Ramos (cell line): ENCODE measurements around the gene CCNG2.
"Not testable (repeated sequence)": the region's sequence is repeated elsewhere in the genome, so short reads cannot be mapped to it uniquely, and the experiment has no call there.

Experiments used
- in situ Hi-C: fragments of 300-500 bp; cut with MboI; formaldehyde crosslinking; loops from one replicate; pipeline ENCODE4 v1.14.3; 2022; ENCODE audit warnings: low sequenced_read_pairs; ENCODE audit not compliant: unreplicated experiment

The CCNG2 gene, protein sequence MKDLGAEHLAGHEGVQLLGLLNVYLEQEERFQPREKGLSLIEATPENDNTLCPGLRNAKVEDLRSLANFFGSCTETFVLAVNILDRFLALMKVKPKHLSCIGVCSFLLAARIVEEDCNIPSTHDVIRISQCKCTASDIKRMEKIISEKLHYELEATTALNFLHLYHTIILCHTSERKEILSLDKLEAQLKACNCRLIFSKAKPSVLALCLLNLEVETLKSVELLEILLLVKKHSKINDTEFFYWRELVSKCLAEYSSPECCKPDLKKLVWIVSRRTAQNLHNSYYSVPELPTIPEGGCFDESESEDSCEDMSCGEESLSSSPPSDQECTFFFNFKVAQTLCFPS

DNA sequence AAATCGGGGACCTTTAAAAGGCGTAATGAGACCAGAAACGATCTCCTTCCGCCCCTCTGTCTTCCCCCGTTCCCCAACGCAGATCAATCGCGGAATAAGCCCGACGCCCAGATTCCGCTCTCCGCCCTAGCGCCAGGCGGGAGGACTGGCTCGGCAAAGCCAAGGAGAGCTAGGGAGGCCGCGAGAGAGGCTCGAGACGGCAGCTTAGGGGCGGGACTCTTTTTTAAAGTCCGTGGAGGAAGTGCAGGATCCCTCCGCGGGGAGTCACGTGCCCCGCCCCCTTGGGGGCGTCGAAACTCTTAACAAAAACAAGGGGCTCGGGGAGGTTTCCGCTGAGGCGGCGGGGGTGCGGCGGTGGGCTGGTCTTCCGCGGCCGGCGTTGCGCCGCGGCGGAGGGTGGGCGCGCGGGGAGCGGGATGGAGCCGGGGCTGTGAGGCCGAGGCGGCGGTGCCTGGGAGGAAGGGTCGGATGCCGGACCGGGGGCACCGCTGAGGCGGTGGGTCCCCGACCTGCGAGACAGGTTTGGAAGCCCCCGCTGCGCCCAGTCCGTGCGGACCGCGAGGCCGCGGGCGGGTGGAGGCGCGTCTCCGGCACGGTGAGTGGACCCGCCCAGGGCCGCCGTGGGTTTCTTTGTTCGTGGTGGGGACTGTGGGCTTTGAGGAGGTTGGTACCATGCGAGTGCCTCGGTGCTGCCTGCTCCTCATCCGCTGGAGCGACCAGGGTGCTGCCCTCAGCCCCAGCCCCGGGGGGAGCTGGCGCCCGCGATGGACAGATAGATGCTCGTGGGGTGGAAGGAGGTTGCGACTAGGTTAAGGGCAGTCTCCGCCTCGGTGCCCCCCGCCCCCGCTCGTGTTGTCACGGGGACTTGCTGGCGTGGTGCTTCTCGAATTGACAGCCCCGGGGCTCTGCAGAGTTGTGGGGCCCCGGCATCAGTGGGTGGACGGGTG lies at the start of gene CCNG2:
TSS of gene CCNG2 (plus strand) at position 296 of the 947 bp plus-strand sequence. CDS start 1,326 bp downstream, outside the sequence.
- in situ Hi-C loops, result no loop called here

DNA sequence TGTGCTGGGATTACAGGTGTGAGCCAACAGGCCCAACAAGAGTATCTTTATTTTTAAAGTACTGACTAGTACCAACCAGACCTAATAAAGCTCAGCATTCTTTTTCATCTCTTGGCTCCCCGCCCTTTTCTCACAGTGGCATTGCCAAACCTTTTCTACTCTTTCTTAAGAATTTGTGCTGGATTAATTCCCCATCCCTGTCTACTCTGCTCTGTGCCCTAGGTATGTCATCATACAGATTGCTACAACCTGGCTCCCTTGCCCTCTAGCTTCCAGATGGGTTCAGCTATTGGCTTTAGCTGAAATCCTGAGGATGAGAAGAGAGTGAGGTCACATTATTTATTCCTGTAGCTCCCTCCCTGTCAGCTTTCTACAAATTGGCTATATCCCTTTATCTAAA lies 46.3 kb upstream of the CCNG2 start:
- in situ Hi-C loops, result no loop called here

DNA sequence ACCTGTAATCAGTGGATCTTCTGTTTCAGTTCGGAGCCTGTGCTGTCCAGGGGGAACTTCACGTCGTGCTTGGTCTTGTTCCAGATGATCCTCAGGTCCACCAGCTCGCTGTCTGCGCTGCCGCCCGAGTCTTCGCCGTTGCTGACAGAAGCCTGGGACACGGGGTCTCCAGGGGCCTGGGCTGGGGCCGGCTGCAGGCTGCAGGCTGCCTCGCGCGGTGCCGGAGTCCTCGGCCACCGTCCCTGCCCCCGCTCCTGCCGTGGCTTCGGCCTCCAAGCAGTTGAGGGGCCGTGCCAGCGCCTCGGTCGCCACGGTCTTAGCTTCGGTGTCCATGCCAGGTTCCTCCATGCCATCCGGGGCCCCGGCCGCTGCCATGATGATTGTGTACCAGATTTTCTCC lies 43.9 kb upstream of the CCNG2 start:
- in situ Hi-C loops, result no loop called here

DNA sequence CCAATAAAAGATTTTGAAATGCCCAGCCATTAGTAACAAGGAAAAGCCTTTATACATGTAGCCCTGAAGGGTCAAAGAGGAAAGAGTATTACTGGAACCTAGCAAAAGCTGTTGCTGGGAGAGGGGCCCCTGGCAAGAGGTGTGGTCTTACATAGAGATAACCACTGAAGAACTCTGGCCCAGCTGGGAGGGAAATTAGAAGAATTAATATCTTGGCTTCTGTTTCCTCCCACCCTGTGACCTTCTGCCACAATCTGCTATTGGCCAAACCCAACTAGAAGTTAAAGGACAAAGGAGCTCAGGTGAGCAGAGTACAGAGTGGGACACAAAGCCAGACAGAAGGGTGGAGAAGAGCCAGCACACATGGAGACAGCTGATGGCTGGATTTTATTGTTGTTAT lies 39.3 kb upstream of the CCNG2 start:
- in situ Hi-C loops, result no loop called here

DNA sequence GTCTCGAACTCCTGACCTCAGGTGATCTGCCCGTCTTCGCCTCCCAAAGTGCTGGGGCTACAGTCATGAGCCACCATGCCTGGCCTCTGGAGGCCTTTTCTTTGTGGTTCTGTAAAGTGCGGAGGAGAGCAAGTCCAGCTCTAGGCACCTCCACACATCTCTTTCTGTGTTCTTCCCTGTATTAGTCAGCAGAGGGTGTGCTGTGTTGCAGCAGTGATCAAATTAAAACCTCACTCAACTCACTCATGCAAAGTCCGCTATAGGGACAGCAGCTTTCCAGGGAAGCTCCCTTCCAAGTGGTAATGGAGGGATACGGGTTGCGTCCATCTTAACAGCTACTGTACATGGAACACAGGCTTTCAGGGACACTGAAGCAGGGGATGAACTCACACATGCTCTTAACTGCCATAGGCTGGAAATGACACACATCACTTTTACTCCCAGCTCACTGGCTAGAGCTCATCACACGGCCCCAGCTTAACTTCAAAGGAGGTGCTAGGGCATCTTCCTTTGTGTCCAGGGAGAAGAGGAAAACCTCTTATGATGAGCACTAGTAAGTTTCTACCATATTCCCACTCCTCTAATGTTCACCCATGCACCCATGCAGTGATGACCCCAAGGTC lies 36.0 kb upstream of the CCNG2 start:
- in situ Hi-C loops, result no loop called here

DNA sequence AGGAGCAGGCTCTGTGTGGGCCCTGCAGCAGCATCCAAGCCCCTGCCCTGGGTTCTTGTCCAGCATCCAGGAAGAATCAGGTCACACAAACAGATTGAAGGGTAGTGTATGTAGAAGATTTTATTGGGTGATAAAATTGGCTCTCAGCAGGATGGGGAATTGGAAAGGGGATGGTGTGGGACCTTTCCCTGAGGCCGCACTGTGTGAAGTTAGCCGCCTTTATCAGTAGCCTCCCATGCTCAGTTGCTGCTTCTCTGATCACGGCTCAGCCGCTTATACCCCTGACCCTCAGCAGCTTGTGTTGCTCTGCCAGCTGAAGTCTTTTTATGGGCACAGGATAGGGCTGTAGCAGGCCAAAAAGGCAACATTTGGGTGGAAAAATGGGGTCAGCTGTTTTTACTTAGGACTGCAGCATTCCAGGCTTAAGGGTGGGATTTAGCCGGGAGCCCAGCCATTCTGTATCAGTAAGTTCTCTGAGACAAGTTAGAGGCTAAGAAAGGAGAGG lies 35.2 kb upstream of the CCNG2 start:
- in situ Hi-C loops, result no loop called here

DNA sequence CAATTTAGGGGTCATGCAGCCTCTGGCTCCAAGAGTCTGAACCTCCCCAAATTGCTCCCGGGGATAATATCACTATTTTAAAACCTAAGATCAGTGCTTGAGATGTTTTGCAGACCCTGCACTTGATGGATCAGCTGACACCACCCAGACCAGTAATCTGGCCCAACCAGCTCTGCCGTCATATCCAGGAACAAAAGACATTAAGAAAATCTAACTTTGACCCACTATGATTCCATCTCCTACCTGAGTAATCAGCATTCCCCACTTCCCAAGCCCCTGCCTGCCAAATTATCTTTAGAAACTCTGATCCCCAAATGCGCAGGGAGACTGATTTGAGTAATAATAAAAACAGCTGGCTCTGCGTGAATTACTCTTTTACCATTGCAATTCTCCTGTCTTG lies 34.4 kb upstream of the CCNG2 start:
- in situ Hi-C loops, result no loop called here

DNA sequence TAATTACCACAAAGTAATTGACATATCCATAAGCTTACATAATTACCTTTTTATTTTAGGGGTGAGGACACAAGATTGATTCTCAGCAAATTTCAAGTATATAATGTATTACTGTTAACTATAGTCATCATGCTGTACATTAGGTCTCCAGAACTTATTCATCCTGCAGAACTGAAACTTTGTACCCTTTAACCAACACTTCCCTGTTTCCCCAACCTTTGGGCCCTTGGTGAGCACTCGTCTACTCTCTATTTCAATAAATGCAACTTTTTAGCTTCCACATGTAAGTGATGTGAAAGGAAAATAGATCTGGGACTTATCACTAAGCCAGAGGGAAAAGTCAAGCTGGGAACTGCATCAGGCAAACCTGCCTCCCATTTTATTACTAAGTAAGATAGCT lies 33.6 kb upstream of the CCNG2 start:
- in situ Hi-C loops, result no loop called here

DNA sequence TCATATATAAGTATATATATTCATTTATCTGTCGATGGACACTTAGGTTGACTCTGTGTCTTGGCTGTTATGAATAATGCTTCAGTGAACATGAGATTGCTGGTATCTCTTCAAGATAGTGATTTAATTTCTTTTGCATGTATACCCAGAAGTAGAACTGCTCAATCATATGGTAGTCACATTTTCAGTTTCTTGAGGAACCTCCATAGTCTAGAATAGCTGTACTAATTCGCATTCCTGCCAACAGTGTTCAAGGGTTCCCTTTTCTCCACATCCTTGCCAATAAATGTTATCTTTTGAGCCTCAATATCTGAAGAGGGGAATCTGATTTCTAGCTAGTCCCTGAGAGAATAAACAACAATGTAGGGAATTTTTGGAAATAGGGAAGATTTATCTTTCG lies 32.4 kb upstream of the CCNG2 start:
- in situ Hi-C loops, result no loop called here

DNA sequence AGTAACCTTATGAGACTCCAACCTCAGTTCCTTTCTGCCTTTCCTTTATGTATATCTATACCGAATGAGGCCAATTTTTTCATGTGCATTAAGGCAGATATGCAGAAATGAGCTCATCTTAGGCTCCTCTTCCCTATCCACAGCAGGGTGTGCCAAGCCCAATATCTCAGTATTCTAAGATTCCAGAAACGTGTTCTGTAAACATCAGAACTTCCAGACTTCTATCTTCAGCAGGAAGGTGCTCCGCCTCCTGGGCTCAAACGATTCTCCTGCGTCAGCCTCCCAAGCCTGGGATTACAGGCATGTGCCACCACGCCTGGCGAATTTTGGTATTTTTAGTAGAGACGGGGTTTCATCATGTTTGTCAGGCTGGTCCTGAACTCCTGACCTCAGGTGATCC lies 31.0 kb upstream of the CCNG2 start:
- in situ Hi-C loops, result no loop called here

DNA sequence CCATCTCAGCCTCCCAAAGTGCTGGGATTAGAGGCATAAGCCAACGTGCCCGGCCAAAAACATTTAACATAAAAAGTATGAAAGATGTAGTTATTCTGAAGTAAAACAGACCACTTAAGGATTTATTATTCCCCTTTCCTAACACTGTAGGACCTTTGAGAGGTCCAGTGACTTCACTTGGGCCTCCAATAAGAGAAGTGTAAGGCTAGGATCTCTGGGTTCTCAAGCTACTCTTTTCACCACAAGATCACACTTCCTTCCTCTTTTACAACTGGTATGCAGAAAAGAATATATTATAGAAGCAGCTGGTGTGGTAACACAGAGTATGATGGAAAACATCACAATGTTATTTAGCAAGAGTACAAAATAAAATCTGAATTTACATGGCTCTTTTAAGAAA lies 30.2 kb upstream of the CCNG2 start:
- in situ Hi-C loops, result no loop called here

DNA sequence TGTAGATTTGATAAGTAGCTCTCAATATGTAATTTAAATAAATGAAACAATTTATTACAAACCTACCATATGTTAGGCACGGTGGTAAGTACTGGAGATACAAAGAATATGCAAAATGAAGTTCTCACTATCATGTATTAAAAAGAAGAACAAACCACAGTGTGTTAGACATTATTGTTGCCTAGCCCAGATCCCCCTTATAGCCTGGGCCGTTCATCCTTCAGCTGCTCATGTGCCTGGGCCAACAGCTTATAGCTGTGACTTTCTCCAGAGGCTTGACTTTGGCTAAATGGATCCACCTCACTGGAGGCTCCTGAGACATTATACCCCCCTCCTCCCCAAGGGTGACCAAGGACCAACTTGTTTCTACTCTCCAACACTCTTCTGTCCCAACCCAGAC lies 29.8 kb upstream of the CCNG2 start:
- in situ Hi-C loops, result no loop called here

DNA sequence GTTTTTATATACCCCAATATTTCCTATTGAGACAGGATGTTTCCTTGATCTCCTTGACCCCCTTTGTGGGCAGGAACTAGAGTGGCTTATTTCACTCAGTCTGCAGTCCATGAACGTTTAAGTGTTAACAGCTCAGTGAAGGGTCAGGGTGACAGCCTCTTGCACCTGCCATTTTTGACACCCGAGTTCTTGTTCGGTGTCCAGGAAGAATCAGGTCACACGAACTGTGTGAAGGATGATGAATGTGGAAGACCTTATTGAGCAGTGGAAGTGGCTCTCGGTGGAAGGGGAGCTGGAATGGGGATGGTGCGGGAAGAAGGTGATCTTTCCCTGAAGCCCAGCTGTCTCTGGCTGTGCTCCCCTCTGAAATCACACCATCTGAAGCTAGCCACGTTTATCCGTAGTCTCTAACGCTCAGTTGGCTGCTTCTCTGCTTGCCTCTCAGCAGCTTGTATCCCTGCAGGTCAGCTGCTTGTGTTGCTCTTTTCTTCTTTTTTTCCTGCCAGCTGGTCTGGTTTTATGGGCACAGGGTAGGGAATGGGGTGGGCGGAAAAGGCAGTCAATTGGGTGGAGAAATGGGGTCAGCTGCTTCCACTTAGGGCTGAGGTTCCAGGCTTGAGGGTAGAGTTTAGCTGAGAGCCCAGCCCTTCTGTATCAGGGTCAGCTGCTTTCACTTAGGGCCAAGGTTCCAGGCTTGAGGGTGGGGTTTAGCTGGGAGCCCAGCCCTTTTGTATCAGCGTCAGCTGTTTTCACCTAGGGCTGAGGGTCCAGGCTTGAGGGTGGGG lies 29.0 kb upstream of the CCNG2 start:
- in situ Hi-C loops, result no loop called here

DNA sequence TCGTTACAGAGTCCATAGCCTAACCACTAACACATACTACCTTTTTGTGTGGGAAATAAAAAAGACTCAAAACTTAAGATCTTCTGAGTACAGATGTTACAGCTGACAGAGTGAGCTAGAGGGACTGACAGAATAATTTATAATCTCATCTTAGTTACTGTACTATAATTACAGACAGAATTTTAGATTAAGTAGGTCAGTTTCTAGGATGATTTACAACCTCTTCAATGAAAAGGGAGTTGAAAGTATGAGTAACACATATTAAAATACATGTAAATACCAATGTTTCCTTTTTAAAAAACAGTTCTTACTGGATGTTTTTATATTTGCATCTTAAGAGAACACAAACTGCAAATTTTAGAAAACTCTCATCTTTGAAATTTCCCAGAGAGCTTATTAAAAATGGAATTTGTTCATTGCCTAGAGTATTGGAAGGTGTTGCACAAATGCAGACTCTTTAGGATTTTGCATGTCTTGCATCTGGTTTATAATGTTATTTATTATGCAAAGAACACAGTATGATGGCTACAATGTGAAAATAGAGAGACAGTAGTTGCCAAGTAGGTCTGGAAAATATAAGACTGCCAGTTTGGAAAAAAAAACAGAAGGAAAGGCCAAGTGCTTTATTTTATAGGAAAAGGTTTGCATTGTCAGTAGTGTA lies 24.2 kb upstream of the CCNG2 start:
- in situ Hi-C loops, result no loop called here

DNA sequence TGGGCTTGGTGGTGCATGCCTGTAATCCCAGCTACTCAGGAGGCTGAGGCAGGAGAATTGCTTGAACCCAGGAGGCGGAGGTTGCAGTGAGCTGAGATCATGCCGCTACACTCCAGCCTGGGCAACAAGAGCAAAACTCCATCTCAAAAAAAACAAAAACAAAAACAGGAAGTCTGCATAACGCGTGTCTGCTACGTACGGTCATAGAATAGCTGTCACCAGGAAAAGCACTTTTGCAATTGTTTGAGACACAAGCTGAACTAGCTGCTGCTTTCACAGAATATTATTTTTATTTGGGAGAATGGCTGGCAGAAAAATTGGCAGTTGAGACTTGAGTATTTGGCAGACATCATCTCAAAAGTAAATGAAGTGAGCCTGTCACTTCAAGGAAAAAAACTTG lies 19.6 kb upstream of the CCNG2 start:
- in situ Hi-C loops, result not testable (repeated sequence)

DNA sequence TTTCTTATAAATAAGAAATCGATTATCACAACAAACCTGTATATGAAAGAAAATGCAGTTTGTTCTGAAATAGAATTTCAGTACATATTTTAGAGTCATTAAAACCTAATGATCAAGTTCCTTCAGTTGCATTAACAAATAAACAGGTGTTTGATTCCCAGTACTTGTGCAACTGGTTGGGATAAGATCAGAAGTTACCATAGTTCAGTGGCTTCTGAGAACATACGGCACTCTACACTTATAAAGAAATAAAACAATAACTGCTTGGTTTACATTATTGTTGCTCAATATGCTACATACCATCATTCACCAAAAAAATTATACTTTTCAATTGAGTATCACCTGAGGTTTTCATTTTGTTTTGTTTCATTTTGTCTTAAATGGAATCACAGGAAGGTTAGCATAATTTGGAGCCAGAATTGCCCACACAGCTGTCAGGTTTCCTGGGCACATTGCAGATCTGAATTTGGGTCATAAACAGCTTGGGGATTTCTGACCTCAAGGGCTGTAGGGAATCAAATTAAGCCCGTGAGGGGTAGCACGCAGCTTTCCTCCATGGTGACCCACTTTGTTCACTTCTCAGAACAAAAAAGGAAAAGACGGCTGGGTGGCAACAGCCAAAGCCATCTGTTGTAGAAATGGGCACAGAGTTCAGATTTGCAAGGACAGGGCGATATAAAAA lies 14.9 kb upstream of the CCNG2 start:
- in situ Hi-C loops, result no loop called here

DNA sequence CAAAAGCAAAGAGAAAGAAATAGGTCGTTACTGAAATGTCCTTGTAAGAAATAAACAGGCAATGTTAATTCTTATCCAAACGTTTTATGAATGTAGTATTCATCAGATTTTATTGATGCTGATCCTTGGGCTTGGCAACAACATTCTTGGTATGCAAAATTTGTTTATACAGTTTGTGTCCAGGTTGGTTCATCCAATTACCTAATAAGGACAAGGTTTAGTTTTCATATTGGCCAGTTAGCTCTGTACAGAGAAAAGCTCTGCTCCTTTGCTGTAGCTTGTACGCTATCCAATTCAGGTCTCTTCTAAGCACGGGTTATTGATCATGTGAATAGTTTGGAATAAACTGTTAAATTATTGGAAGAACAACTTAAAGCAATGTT lies 14.4 kb upstream of the CCNG2 start:
- in situ Hi-C loops, result no loop called here

DNA sequence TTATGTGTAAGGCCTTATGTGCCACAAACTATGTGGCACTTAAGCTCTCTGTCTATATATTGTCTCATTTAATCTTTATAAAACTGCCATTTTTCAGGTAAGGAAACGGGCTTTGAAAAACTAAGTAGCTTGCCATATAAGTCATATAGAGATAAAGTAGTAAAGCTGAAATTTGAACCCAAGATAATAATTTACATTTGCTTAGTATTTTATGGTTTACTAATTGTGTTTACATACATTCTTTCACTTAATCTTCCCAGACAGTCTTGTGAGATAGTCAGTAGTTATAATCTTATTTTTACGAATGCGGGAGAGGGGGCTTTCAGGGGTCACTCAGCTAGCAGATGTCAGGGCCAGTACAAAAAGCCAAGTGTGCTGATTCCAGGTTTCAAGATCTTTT lies 13.9 kb upstream of the CCNG2 start:
- in situ Hi-C loops, result no loop called here

DNA sequence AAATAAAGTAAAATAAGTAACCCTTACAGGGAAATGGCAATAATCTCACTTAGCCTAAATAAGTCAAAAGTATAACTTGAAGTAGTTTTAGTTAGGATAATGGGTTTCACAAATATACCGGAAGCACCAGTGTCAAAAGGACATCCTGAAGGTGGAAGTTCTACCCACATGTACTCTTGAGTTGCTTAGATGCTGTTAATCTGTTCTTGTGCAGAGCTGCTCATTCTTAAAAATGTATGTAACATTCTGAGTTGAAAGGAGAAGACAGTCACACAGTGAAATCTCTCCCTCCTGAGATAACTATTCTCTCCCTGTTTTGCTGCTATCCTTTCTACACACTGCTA lies 11.2 kb upstream of the CCNG2 start:
- in situ Hi-C loops, result no loop called here
